ENCODE data around the gene ZNF543. TPM values are rescaled to one million over a fixed set of nuclear protein-coding genes. Genes with fewer than 3 reads are reported as not detected.

The ZNF543 gene
- total and polyA plus RNA-seq, 9 of the 15 experiments (the other 6 are each of a cell fraction or from before 2014, with no cell fraction given): 0.14 to 5.5 (median 2.4) TPM

DNA sequence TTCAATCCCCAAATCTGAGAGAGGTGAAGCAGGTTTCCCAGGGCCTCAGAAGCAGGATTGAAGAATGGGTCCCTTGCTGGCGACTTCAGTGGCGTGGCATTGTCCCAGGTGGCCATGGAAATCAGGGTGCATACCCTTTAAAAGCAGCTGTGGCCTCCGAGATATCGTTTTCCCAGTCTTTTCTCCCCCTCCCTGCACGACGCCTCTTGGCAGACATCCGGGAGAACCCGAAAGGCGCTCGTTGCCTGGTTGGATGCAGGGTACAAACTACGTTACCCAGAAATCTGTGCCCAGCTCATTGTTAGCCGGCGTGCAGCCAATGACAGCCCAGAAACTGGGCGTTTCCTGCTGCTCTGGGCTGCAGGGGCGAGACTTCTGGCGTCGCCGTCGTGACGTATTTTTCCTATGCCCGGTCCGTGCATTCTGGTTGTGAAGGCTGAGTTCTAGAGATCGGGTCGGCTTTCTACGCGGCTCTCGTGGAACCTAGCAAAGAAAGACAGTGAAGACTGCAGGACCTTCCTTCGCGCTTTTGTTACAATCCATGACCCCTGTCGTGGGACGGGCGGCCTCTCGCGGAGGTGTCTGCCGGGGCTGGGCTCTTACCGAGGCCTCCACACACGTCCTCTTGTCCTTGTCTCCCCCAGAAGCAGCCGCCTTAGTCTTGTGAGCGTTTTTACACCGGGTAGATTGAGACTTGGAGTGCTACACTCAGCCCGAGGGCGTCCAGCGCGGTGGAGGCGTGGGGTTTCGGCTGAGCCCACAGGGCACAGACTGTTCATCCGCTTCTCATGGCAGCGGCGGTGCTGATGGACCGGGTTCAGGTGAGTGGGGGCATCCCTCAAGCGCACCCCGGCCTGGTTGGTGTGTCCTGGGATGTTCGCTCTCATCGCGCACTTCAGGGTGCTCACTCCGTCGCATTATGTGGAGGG, 30.9 kb downstream of the ZNF543 start, which contains the start of gene ZNF304 (continued):
- TF ChIP-seq, protein P1, sequence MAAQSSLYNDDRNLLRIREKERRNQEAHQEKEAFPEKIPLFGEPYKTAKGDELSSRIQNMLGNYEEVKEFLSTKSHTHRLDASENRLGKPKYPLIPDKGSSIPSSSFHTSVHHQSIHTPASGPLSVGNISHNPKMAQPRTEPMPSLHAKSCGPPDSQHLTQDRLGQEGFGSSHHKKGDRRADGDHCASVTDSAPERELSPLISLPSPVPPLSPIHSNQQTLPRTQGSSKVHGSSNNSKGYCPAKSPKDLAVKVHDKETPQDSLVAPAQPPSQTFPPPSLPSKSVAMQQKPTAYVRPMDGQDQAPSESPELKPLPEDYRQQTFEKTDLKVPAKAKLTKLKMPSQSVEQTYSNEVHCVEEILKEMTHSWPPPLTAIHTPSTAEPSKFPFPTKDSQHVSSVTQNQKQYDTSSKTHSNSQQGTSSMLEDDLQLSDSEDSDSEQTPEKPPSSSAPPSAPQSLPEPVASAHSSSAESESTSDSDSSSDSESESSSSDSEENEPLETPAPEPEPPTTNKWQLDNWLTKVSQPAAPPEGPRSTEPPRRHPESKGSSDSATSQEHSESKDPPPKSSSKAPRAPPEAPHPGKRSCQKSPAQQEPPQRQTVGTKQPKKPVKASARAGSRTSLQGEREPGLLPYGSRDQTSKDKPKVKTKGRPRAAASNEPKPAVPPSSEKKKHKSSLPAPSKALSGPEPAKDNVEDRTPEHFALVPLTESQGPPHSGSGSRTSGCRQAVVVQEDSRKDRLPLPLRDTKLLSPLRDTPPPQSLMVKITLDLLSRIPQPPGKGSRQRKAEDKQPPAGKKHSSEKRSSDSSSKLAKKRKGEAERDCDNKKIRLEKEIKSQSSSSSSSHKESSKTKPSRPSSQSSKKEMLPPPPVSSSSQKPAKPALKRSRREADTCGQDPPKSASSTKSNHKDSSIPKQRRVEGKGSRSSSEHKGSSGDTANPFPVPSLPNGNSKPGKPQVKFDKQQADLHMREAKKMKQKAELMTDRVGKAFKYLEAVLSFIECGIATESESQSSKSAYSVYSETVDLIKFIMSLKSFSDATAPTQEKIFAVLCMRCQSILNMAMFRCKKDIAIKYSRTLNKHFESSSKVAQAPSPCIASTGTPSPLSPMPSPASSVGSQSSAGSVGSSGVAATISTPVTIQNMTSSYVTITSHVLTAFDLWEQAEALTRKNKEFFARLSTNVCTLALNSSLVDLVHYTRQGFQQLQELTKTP (IDR thresholded peaks at IDR 0.05; ENCODE audit: low read depth in 1 of 2, partially characterized antibody in 2 of 2): peak in 1 of 2 experiments; percentile 90
- TF ChIP-seq RCOR1 (IDR thresholded peaks at IDR 0.05; ENCODE audit: borderline replicate concordance in 1 of 2, low read depth in 2 of 2, low read length in 2 of 2) (peak in 1 of 2 experiments; percentile 27; a peak in 1 of 4 replicates), ZFPM2 (CRISPR knock-in tag; IDR thresholded peaks at IDR 0.05) (no peak), NONO (IDR thresholded peaks at IDR 0.05; ENCODE audit: low read depth in 2 of 2, low read length in 1 of 2) (no peak), JUND (IDR thresholded peaks at IDR 0.05; ENCODE audit: borderline replicate concordance, low read depth, low read length) (peak; percentile 39; the same call in 1 of the 2 replicates), JUND (tag; IDR thresholded peaks at IDR 0.05; ENCODE audit: borderline replicate concordance, low read depth, low read length) (no peak), NCOA4 (IDR thresholded peaks at IDR 0.05; ENCODE audit: partially characterized antibody) (no peak), RBM22 (IDR thresholded peaks at IDR 0.05; ENCODE audit: low read depth, low read length, poor library complexity, severe bottlenecking) (no peak), ZNF12 (CRISPR knock-in tag; IDR thresholded peaks at IDR 0.05) (0 out of 2 replicates have a peak, but pooled peaks have one; percentile 27), SIN3A (IDR thresholded peaks at IDR 0.05; ENCODE audit: borderline replicate concordance in 2 of 2, control insufficient read depth in 1 of 2, low read depth in 2 of 2, low read length in 2 of 2) (peak in 1 of 2 experiments; percentile 24; a peak in 2 of 4 replicates), PML (IDR thresholded peaks at IDR 0.05; ENCODE audit: low read length) (no peak), TAF7 (tag; IDR thresholded peaks at IDR 0.05) (0 out of 2 replicates have a peak, but pooled peaks have one; percentile 19), SAFB2 (IDR thresholded peaks at IDR 0.05; ENCODE audit: borderline replicate concordance, low read depth, low read length, severe bottlenecking) (no peak), CHD2 (IDR thresholded peaks at IDR 0.05; ENCODE audit: low read depth, low read length) (peak; percentile 22; the same call in 1 of the 2 replicates), ATF1 (CRISPR knock-in tag; IDR thresholded peaks at IDR 0.05) (peak; percentile 73), ATF1 (tag; IDR thresholded peaks at IDR 0.05) (peak; percentile 98), SP1 (CRISPR knock-in tag; IDR thresholded peaks at IDR 0.05) (0 out of 2 replicates have a peak, but pooled peaks have one; percentile 38), NFYB (IDR thresholded peaks at IDR 0.05; ENCODE audit: extremely low read depth, insufficient read length) (peak; percentile 58)
- TF ChIP-seq, protein P2, sequence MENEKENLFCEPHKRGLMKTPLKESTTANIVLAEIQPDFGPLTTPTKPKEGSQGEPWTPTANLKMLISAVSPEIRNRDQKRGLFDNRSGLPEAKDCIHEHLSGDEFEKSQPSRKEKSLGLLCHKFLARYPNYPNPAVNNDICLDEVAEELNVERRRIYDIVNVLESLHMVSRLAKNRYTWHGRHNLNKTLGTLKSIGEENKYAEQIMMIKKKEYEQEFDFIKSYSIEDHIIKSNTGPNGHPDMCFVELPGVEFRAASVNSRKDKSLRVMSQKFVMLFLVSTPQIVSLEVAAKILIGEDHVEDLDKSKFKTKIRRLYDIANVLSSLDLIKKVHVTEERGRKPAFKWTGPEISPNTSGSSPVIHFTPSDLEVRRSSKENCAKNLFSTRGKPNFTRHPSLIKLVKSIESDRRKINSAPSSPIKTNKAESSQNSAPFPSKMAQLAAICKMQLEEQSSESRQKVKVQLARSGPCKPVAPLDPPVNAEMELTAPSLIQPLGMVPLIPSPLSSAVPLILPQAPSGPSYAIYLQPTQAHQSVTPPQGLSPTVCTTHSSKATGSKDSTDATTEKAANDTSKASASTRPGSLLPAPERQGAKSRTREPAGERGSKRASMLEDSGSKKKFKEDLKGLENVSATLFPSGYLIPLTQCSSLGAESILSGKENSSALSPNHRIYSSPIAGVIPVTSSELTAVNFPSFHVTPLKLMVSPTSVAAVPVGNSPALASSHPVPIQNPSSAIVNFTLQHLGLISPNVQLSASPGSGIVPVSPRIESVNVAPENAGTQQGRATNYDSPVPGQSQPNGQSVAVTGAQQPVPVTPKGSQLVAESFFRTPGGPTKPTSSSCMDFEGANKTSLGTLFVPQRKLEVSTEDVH (IDR thresholded peaks at IDR 0.05; ENCODE audit: low read depth, partially characterized antibody): peak; percentile 25
